Subcutaneous abdominal adipose tissue (tissue), 5 donors: ENCODE results near the gene FAU.

Source experiments
- H3K27ac ChIP-seq: one replicate; pipeline ENCODE4 v1.7.0; 2013; ENCODE audit warnings: low read depth, mild to moderate bottlenecking, inconsistent platforms, low read length, moderate library complexity
- H3K27me3 ChIP-seq, 5 donors: one replicate each; pipeline ENCODE4 v1.7.0; 2013; ENCODE audit warnings: low read length in 5 of 5, inconsistent platforms in 1 of 5; ENCODE audit not compliant: control insufficient read depth in 5 of 5, insufficient read depth in 4 of 5
- H3K36me3 ChIP-seq, 5 donors: one replicate each; pipeline ENCODE4 v1.7.0; 2013; ENCODE audit warnings: low read length in 5 of 5; ENCODE audit not compliant: control insufficient read depth in 5 of 5, insufficient read depth in 5 of 5
- H3K4me1 ChIP-seq, 5 donors: one replicate each; pipeline ENCODE4 v1.7.0; 2013; ENCODE audit warnings: low read length in 5 of 5, mild to moderate bottlenecking in 3 of 5, moderate library complexity in 1 of 5; ENCODE audit not compliant: control insufficient read depth in 5 of 5, insufficient read depth in 5 of 5
- H3K4me3 ChIP-seq, 5 donors: one replicate each; pipeline ENCODE4 v1.7.0; 2013; ENCODE audit warnings: low read length in 5 of 5, low read depth in 1 of 5
- H3K9ac ChIP-seq, 5 donors: one replicate each; pipeline ENCODE4 v1.7.0; 2013; ENCODE audit warnings: low read length in 5 of 5, mild to moderate bottlenecking in 4 of 5, moderate library complexity in 3 of 5
- H3K9me3 ChIP-seq, 5 donors: one replicate each; pipeline ENCODE4 v1.7.0; 2013; ENCODE audit warnings: low read length in 5 of 5; ENCODE audit not compliant: control insufficient read depth in 5 of 5
- donor health status: healthy.
- donor health status: healthy.
- donor health status: healthy.
- donor health status: healthy.
- donor health status: healthy.

The FAU gene

GRCh38 chr11:65107751-65108468 lies 14.0 kb downstream of the FAU start:
- Histone ChIP-seq H3K4me3 (no peak overlapping the region), H3K27me3 (no peaks in the 10 kb centered on the region), H3K9ac (no peak overlapping the region), H3K36me3 (peaks cover 0 to 36% (median 29%) of the 10 kb centered on the region in 5 donors), H3K4me1 (peaks cover 1 to 55% (median 35%) of the 10 kb centered on the region in 5 donors), H3K9me3 (no peaks in the 10 kb centered on the region), H3K27ac (no peak overlapping the region)

- no peak overlapping the region for H3K27ac ChIP-seq
- H3K9ac ChIP-seq = no peak overlapping the region
- peaks cover 1 to 55% (median 34%) of the 10 kb centered on the region in 5 donors for H3K4me1 ChIP-seq
- H3K4me3 ChIP-seq = no peak overlapping the region
- peaks cover 0 to 39% (median 29%) of the 10 kb centered on the region in 5 donors for H3K36me3 ChIP-seq
- H3K9me3 ChIP-seq = no peaks in the 10 kb centered on the region
- H3K27me3 ChIP-seq = no peaks in the 10 kb centered on the region
Measured at GRCh38 chr11:65107078-65107477, 14.9 kb downstream of the FAU start.

GRCh38 chr11:65104628-65105027 lies 17.3 kb downstream of the FAU start:
- peaks cover 0 to 35% (median 25%) of the 10 kb centered on the region in 5 donors for H3K36me3 ChIP-seq
- peak overlapping the region; percentile 82 for H3K27ac ChIP-seq
- H3K4me3 ChIP-seq = no peak overlapping the region

DNA sequence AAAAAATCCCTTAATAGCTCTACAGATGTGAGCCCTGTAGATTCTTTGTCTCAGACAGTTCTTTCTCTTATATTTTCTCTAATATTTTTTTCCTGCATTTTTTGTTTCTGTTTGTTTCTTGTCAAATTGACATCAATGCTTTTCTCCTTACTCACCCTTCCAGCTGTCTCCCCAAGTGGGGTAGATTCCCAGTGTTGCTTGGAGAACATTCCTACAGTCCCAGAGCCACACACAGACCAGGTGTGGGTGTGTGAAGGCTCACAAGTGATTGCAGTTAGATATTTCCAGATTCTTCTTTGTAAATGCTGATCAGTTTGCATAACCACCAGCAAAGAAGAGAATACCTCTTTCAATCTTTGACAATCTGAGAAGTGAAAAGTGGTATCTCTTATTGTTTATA lies 18.5 kb downstream of the FAU start:
- H3K27ac ChIP-seq = peak overlapping the region; percentile 82
- H3K9ac ChIP-seq = no peak overlapping the region
- H3K9me3 ChIP-seq = no peaks in the 10 kb centered on the region
- no peaks in the 10 kb centered on the region for H3K27me3 ChIP-seq
- peaks cover 0 to 27% (median 14%) of the 10 kb centered on the region in 5 donors for H3K36me3 ChIP-seq
- H3K4me1 ChIP-seq = peaks cover 0 to 49% (median 27%) of the 10 kb centered on the region in 5 donors
- H3K4me3 ChIP-seq = no peak overlapping the region

More at GRCh38 chr11:65104628-65105027, 17.3 kb downstream of the FAU start:
- H3K9me3 ChIP-seq = no peaks in the 10 kb centered on the region
- H3K27me3 ChIP-seq = no peaks in the 10 kb centered on the region
- H3K4me1 ChIP-seq = peaks cover 0 to 49% (median 27%) of the 10 kb centered on the region in 5 donors
- H3K9ac ChIP-seq = peak overlapping the region in 1 of 5 donors; percentile 6

DNA sequence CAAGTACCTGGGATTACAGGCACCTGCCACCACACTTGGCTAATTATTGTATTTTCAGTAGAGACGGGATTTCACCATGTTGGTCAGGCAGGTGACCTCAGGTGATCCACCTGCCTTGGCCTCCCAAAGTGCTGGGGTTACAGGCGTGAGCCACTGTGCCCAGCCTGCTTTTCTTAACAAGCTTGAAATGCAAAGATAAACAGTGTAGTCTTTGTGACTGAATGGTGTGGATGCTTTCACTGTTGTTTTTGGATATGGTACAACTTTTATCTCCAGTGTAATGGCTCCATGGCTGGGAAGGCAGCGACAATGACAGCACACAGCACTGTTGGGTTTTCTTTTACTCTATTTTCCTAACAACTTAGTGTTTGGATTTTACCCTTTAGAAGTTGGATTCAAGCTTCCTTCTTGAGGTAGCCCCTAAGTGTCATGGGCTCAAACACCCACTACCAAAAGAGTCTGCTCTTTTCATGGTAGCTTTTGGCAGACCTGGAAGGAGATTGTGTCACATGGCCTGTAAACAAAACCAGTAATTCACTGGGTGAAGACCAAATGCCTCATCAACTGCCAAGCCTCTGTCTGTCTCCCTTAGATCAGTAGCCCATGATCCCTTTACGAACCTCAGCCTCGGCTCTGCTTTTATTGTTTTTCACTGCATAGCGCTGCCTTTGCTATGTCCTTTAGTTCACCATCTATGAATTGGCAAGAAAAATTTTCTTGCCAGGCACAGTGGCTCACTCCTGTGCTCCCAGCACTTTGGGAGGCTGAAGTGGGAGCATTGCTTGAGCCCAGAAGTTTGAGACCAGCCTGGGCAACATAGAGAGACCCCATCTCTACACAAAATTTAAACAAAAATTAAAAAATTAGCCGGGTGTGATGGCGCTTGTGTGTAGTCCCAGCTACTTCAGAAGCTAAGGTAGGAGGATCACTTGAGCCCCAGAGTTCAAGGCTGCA lies 19.5 kb downstream of the FAU start:
- H3K36me3 ChIP-seq = peaks cover 0 to 22% (median 6%) of the 10 kb centered on the region in 5 donors
- no peaks in the 10 kb centered on the region for H3K27me3 ChIP-seq
- peaks cover 0 to 50% (median 27%) of the 10 kb centered on the region in 5 donors for H3K4me1 ChIP-seq
- no peak overlapping the region for H3K4me3 ChIP-seq
- H3K9me3 ChIP-seq = no peaks in the 10 kb centered on the region
- H3K27ac ChIP-seq = peak overlapping the region; percentile 82
- H3K9ac ChIP-seq = peak overlapping the region in 1 of 5 donors; percentile 35

- no peaks in the 10 kb centered on the region for H3K9me3 ChIP-seq
- H3K27me3 ChIP-seq = no peaks in the 10 kb centered on the region
- peaks cover 0 to 16% (median 6%) of the 10 kb centered on the region in 5 donors for H3K36me3 ChIP-seq
- H3K27ac ChIP-seq = peak overlapping the region; percentile 61
- no peak overlapping the region for H3K4me3 ChIP-seq
- H3K9ac ChIP-seq = peak overlapping the region in 1 of 5 donors; percentile 42
- peaks cover 0 to 58% (median 41%) of the 10 kb centered on the region in 5 donors for H3K4me1 ChIP-seq
Measured at GRCh38 chr11:65100674-65101350, 21.1 kb downstream of the FAU start.

DNA sequence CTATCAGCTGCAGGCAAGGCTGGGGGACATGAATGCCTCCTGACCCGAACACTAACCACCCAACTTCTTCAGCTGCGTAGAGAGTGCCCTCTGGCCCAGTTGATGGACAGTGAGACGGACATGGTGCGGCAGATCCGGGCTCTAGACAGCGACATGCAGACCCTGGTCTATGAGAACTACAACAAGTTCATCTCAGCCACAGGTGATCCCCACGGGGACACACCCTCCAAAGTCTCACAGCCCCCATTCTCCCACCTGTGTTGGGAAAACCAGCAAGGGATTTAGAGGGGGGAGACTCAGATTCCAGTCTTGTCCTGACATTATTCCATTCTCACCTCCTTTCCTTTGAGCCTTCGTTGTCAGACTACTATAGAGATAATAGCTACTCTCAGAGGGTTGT lies 25.0 kb downstream of the FAU start:
- H3K9me3 ChIP-seq = no peaks in the 10 kb centered on the region
- peak overlapping the region in 4 of 5 donors; percentile 7 to 72 (median 53) for H3K9ac ChIP-seq
- peaks cover 0 to 29% (median 23%) of the 10 kb centered on the region in 5 donors for H3K4me1 ChIP-seq
- peaks cover 0 to 9% (median 3%) of the 10 kb centered on the region in 5 donors for H3K36me3 ChIP-seq
- no peak overlapping the region for H3K27ac ChIP-seq
- no peaks in the 10 kb centered on the region for H3K27me3 ChIP-seq
- H3K4me3 ChIP-seq = peak overlapping the region; percentile 39 to 81 (median 74)

DNA sequence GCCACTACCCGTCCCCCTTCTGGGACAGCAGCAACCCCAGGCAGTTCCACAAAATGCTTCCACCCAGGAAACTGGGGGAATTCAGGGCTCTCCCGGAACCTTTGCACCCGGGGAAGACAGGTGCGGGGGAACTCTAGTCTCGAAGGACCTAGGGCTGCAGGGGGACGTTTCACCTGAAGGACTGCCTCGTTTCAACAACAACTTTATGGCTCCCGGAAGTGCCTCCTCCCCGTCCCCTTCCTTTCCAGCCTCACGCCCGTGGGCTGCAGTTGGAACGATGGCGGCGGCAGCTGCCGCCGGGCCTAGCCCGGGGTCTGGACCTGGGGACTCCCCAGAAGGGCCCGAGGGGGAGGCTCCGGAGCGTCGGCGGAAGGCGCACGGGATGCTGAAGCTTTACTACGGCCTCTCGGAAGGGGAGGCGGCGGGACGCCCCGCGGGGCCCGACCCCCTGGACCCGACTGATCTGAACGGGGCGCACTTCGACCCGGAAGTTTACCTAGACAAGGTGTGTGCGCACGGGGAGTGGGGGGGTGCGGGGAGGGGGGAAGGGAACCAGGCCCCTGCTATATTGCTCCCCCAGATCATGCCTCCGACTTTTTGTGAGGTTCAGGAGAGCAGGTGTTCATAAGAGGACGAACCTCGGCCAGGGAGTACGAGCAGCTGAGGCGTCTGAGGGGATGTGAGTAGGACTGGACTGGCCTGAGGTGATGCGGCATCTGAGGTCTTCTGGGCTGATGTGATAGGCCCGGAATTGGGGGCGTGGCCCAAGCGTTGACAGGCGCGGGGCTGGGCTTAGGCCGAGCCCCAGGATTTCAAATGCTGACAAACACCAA lies 25.7 kb downstream of the FAU start, which contains the start of gene VPS51:
Gene VPS51, plus strand, starts transcription at position 241 of the 833 bp plus-strand sequence. Its CDS starts 37 bp downstream, at position 278.
- peak within 1 kb of the TSS; percentile 66 to 81 (median 81) for H3K4me3 ChIP-seq
- no peaks in the 10 kb centered on the region for H3K27me3 ChIP-seq
- H3K27ac ChIP-seq = peak within 1 kb of the TSS; percentile 80
- H3K9ac ChIP-seq = peak within 1 kb of the TSS; percentile 16 to 82 (median 72)
- peaks cover 0 to 9% (median 3%) of the 10 kb centered on the region in 5 donors for H3K36me3 ChIP-seq
- peaks cover 0 to 26% (median 16%) of the 10 kb centered on the region in 5 donors for H3K4me1 ChIP-seq
- no peaks in the 10 kb centered on the region for H3K9me3 ChIP-seq

GRCh38 chr11:65095427-65095826 lies 26.5 kb downstream of the FAU start:
- Histone ChIP-seq H3K4me1 (peaks cover 0 to 20% (median 13%) of the 10 kb centered on the region in 5 donors), H3K36me3 (peaks cover 0 to 9% (median 3%) of the 10 kb centered on the region in 5 donors), H3K27me3 (no peaks in the 10 kb centered on the region), H3K4me3 (peak overlapping the region; percentile 66 to 81 (median 74)), H3K9ac (peak overlapping the region in 1 of 5 donors; percentile 72), H3K9me3 (no peaks in the 10 kb centered on the region), H3K27ac (peak overlapping the region; percentile 80)
